ENCODE data around the gene ZNF346.

Gene ZNF346

GRCh38 chr5:177123789-177124485, 101.4 kb downstream of the ZNF346 start:
- DNase-seq = no peak

- DNase-seq = no peak
Measured at GRCh38 chr5:177124486-177124991, 102.0 kb downstream of the ZNF346 start.

GRCh38 chr5:177126771-177127170, 104.3 kb downstream of the ZNF346 start:
- no peak for DNase-seq

GRCh38 chr5:177128551-177128981, 106.1 kb downstream of the ZNF346 start:
- DNase-seq = no peak

- DNase-seq = no peak
Measured at GRCh38 chr5:177130211-177131018, 107.9 kb downstream of the ZNF346 start.

Measured in activated CD4-positive, alpha-beta T cell treated with anti-CD3 and anti-CD28 coated beads, Interleukin-2, amount 50 U/mL, for 1 hour (primary cell).